Stimulated activated CD8-positive, alpha-beta memory T cell treated with anti-CD3 and anti-CD28 coated beads, Interleukin-4, amount 100 ng/mL, for 1 hour (primary cell): ENCODE measurements around the gene C5orf24.
A peak's percentile ranks its signal among the peaks of the same experiment; 100 is the strongest.

ENCODE experiments used
- DNase-seq, 2 donors: peaks; one replicate each; pipeline ENCODE4 v3.0.0-alpha.2; 2020; ENCODE audit warnings: low read depth in 2 of 2, low spot score in 1 of 2

C5orf24 gene

GRCh38 chr5:134905246-134905996 lies 59.7 kb downstream of the C5orf24 start:
- peak; percentile 29 to 33 for DNase-seq

DNA sequence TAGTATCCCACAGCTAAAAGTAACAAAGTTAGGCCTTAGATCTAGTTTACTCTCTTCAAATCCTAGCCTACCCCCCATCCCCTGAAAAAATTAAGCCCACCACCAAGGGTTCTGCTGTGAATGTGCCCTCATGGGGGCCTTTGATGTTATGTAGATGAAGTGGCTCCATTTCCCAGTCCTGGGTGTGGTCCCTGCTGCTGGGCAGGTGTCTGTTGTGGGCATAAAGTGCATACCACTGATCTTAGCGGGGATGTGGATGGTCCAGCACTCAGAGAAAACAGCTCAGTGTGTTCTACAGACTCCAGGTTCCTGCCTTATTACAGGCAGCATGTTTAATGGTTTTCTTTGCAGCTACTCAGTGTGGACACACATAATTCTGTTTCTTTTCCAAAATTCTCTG lies 61.0 kb downstream of the C5orf24 start:
- no peak for DNase-seq
